Measurements from ENCODE around the gene GZMA.
A peak's percentile ranks its signal among the peaks of the same experiment; 100 is the strongest.

The GZMA gene

GRCh38 chr5:55102348-55102747 lies at the start of gene GZMA:
Gene GZMA (plus strand): TSS chr5:55102646. CDS start chr5:55102683, 37 bp downstream.
- no peak within 1 kb of the TSS for H3K4me3 ChIP-seq (ENCODE audit: low read depth, low read length)
- peak; percentile 7 for DNase-seq (ENCODE audit: low read depth, low spot score)
- no peak for TF ChIP-seq CTCF (IDR thresholded peaks at IDR 0.05; ENCODE audit: low read depth, low read length)
- in situ Hi-C loops (cut with HindIII; ENCODE audit: low sequenced_read_pairs), result no loop called here

GRCh38 chr5:55055183-55055582 lies 47.3 kb upstream of the GZMA start:
- no peak for DNase-seq (ENCODE audit: low read depth, low spot score)
- H3K4me3 ChIP-seq (ENCODE audit: low read depth, low read length), result no peak overlapping the region
- TF ChIP-seq CTCF (IDR thresholded peaks at IDR 0.05; ENCODE audit: low read depth, low read length), result no peak
- in situ Hi-C loops (cut with HindIII; ENCODE audit: low sequenced_read_pairs), result no loop called here

GRCh38 chr5:55062039-55062779 lies 40.2 kb upstream of the GZMA start:
- no peak for DNase-seq (ENCODE audit: low read depth, low spot score)
- no peak for TF ChIP-seq CTCF (IDR thresholded peaks at IDR 0.05; ENCODE audit: low read depth, low read length)
- in situ Hi-C loops (cut with HindIII; ENCODE audit: low sequenced_read_pairs), result no loop called here
- no peak overlapping the region for H3K4me3 ChIP-seq (ENCODE audit: low read depth, low read length)

- no peak for TF ChIP-seq CTCF (IDR thresholded peaks at IDR 0.05; ENCODE audit: low read depth, low read length)
- in situ Hi-C loops (cut with HindIII; ENCODE audit: low sequenced_read_pairs), result no loop called here
- DNase-seq (ENCODE audit: low read depth, low spot score), result peak; percentile 6
- no peak overlapping the region for H3K4me3 ChIP-seq (ENCODE audit: low read depth, low read length)
Observed at GRCh38 chr5:55063220-55063863, 39.1 kb upstream of the GZMA start.

GRCh38 chr5:55063899-55064298 lies 38.5 kb upstream of the GZMA start:
- no peak for TF ChIP-seq CTCF (IDR thresholded peaks at IDR 0.05; ENCODE audit: low read depth, low read length)
- no peak overlapping the region for H3K4me3 ChIP-seq (ENCODE audit: low read depth, low read length)
- in situ Hi-C loops (cut with HindIII; ENCODE audit: low sequenced_read_pairs), result no loop called here
- DNase-seq (ENCODE audit: low read depth, low spot score), result peak; percentile 54

GRCh38 chr5:55064523-55064922 lies 37.9 kb upstream of the GZMA start:
- in situ Hi-C loops (cut with HindIII; ENCODE audit: low sequenced_read_pairs), result no loop called here
- no peak for DNase-seq (ENCODE audit: low read depth, low spot score)
- no peak overlapping the region for H3K4me3 ChIP-seq (ENCODE audit: low read depth, low read length)
- no peak for TF ChIP-seq CTCF (IDR thresholded peaks at IDR 0.05; ENCODE audit: low read depth, low read length)

Measured in astrocyte of the spinal cord (primary cell).